K562 (cell line): Measurements from ENCODE around the gene GAA. TPM values are rescaled to one million over a fixed set of nuclear protein-coding genes. Genes with fewer than 3 reads are reported as not detected.
A peak's percentile ranks its signal among the peaks of the same experiment; 100 is the strongest.

Experiments used
- ATAC-seq: fragments of 200-7000 bp; cut with Tn5 transposase; 3 replicates; pipeline ENCODE4 v1.9.1; 2020; ENCODE audit warnings: moderate library complexity
- BruUV-seq: library from RNA; stranded (reverse); fragments of 400-500 nt; replicated peaks from 2 replicates; lab custom pipeline; 2021; lab: Mats Ljungman, UMichigan
- CTCF ChIA-PET: fragments of 300-600 bp; formaldehyde crosslinking; extraction: SDS; loops from one replicate; lab custom pipeline; 2021; ENCODE audit warnings: low intra/inter-chr PET ratio; lab: Yijun Ruan, JAX
- POLR2A ChIA-PET: fragments of 300-600, 350-650 bp; sonication (Branson Sonifier 250); formaldehyde crosslinking; extraction: SDS; loops from one replicate; lab custom pipeline; 2021; ENCODE audit warnings: antibody characterized with exemption, inconsistent platforms; lab: Yijun Ruan, JAX
- DNase-seq, 4 experiments: peaks; one replicate each; pipeline versions ENCODE4 v3.0.0 to v3.0.0-alpha.2; 2011 to 2018; ENCODE audit warnings: low spot score in 3 of 4, mixed read lengths in 3 of 4; ENCODE audit errors: extremely low read depth in 1 of 4
- FAIRE-seq: peaks from 2 replicates; lab custom pipeline; 2011; peaks lifted over from hg19 to GRCh38; lab: Jason Lieb, UNC
- H2AFZ ChIP-seq: 2 replicates; pipeline ENCODE4 v1.6.0; 2011; ENCODE audit warnings: low read depth, low read length, control low read depth, inconsistent platforms
- H3K27ac ChIP-seq: fragments of 200-600 bp; 3 replicates; pipeline ENCODE4 v1.8.0; 2011; ENCODE audit warnings: low read depth, mild to moderate bottlenecking, control low read depth, inconsistent platforms, low read length, moderate library complexity, mixed read lengths; ENCODE audit errors: extremely low read depth
- H3K27me3 ChIP-seq, 2 experiments: fragments of 300-600 bp in 1 of 2; 2 replicates in 1 of 2; 3 replicates in 1 of 2; pipeline versions ENCODE4 v1.6.0 to v1.8.0; 2011; ENCODE audit warnings: inconsistent platforms in 2 of 2, low read length in 2 of 2, mild to moderate bottlenecking in 1 of 2, mixed read lengths in 1 of 2, moderate library complexity in 1 of 2; ENCODE audit not compliant: control insufficient read depth in 2 of 2, insufficient read depth in 2 of 2
- H3K36me3 ChIP-seq: fragments of 300-600 bp; 3 replicates; pipeline ENCODE4 v1.8.0; 2011; ENCODE audit warnings: mild to moderate bottlenecking, low read length, inconsistent platforms; ENCODE audit not compliant: control insufficient read depth, insufficient read depth
- H3K4me1 ChIP-seq, 2 experiments: fragments of 200-600 bp in 1 of 2; replicated peaks in 1 of 2; 2 replicates in 1 of 2; 3 replicates in 1 of 2; pipeline versions ENCODE4 v1.5.1 to v1.8.0; 2011; ENCODE audit warnings: inconsistent platforms in 2 of 2, low read length in 2 of 2, mild to moderate bottlenecking in 1 of 2, mixed read lengths in 1 of 2, moderate library complexity in 1 of 2; ENCODE audit not compliant: control insufficient read depth in 2 of 2, insufficient read depth in 2 of 2
- H3K4me2 ChIP-seq: 2 replicates; pipeline ENCODE4 v1.6.1; 2011; ENCODE audit warnings: low read length, control low read depth, inconsistent platforms, mixed read lengths; ENCODE audit not compliant: insufficient read depth
- H3K4me3 ChIP-seq: fragments of 200-600 bp; sonication (generic), shearing (Covaris generic); 2 replicates; pipeline ENCODE4 v1.5.1; 2016; ENCODE audit warnings: control low read depth, inconsistent platforms
- H3K79me2 ChIP-seq: fragments of 200-600 bp; 3 replicates; pipeline ENCODE4 v1.8.0; 2011; ENCODE audit warnings: low read length, inconsistent platforms; ENCODE audit not compliant: control insufficient read depth, insufficient read depth
- H3K9ac ChIP-seq, 2 experiments: 2 replicates each; pipeline versions ENCODE4 v1.6.0 to v1.6.1; 2011; ENCODE audit warnings: low read depth in 2 of 2, low read length in 2 of 2, control low read depth in 1 of 2, inconsistent platforms in 1 of 2, mild to moderate bottlenecking in 1 of 2, mixed read lengths in 1 of 2; ENCODE audit not compliant: insufficient read depth in 1 of 2
- H3K9me1 ChIP-seq: one replicate; pipeline ENCODE4 v1.6.0; 2011; ENCODE audit warnings: inconsistent platforms, mild to moderate bottlenecking, low read length, moderate library complexity; ENCODE audit not compliant: control insufficient read depth, insufficient read depth
- H3K9me3 ChIP-seq: replicated peaks from 2 replicates; pipeline ENCODE4 v1.5.1; 2011; ENCODE audit warnings: low read depth, low read length, inconsistent platforms; ENCODE audit not compliant: control insufficient read depth, insufficient read depth
- H4K20me1 ChIP-seq: replicated peaks from 2 replicates; pipeline ENCODE4 v1.6.1; 2011; ENCODE audit warnings: low read length, inconsistent platforms, mixed read lengths; ENCODE audit not compliant: control insufficient read depth, insufficient read depth
- CBX5 ChIP-seq: IDR thresholded peaks from 2 replicates; pipeline ENCODE4 v1.6.1; 2014; ENCODE audit warnings: low read depth, borderline replicate concordance
- ESRRA ChIP-seq: fragments of 450-650 bp; IDR thresholded peaks from 2 replicates; pipeline ENCODE4 v1.6.1; 2014; ENCODE audit warnings: low read depth, mild to moderate bottlenecking, moderate library complexity, borderline replicate concordance
- GTF2E2 ChIP-seq: fragments of 200-800 bp; sonication (Bioruptor generic); IDR thresholded peaks from 2 replicates; pipeline ENCODE4 v1.6.1; 2016; ENCODE audit warnings: missing genetic modification characterization, missing compliant biosample characterization
- RBFOX2 ChIP-seq: fragments of 200-400 bp; formaldehyde crosslinking; IDR thresholded peaks from 2 replicates; pipeline ENCODE4 v1.6.1; 2017; ENCODE audit warnings: low read depth, mild to moderate bottlenecking, low read length, moderate library complexity
- ZBTB8A ChIP-seq: fragments of 450-650 bp; IDR thresholded peaks from 2 replicates; pipeline ENCODE4 v1.6.1; 2018; ENCODE audit warnings: mild to moderate bottlenecking, moderate library complexity; ENCODE audit not compliant: partially characterized antibody
- ZNF354B ChIP-seq: fragments of 250-450 bp; sonication (Bioruptor Pico); IDR thresholded peaks from 2 replicates; pipeline ENCODE4 v1.4.0; 2020
- WGBS: fragments of 100-300 bp; shearing (Covaris generic); methylation state at CpG from one replicate; pipeline ENCODE4 v1.1.6; 2016; ENCODE audit warnings: low coverage, mixed read lengths; ENCODE audit not compliant: insufficient coverage; ENCODE audit errors: missing lambda C conversion rate; 5-methylcytosine and 5-hydroxymethylcytosine counted together
- in situ Hi-C: fragments of 300-500 bp; cut with MboI; formaldehyde crosslinking; loops from 4 replicates; pipeline ENCODE4 v1.15.0; 2018; ENCODE audit warnings: inconsistent platforms, mixed read lengths
- intact Hi-C: fragments of 100-400 bp; cut with micrococcal nuclease; formaldehyde crosslinking; loops from 2 replicates; pipeline ENCODE4 v1.14.2; 2022
- polyA plus RNA-seq, 8 experiments: library from polyadenylated mRNA; depleted of rRNA in 4 of 8; stranded (reverse) in 5 of 8; unstranded in 3 of 8; fragments of >200 nt; fragmentation: Nextera tagmentation in 2 of 8; fragmentation: Illumina TruSeq in 1 of 8; extraction: Ambion mirVana in 2 of 8; extraction: Trizol in 1 of 8; gene quantifications; 2 replicates each; pipeline versions ENCODE4 v1.2.1 to v1.2.3, GENCODE V29; 2011 to 2014; ENCODE audit warnings: inconsistent platforms in 1 of 8, missing spikeins in 1 of 8
- total RNA-seq, 7 experiments: library from RNA; depleted of rRNA in 6 of 7; stranded (reverse); fragments of >200 nt in 6 of 7; fragmentation: Illumina TruSeq in 2 of 7; extraction: Trizol in 2 of 7; gene quantifications; 2 replicates each; pipeline versions ENCODE4 v1.2.1 to v1.2.3, GENCODE V29; 2011 to 2021; ENCODE audit warnings: low replicate concordance in 1 of 7
- TF ChIP-seq, protein P1 (sequence below), 3 experiments: fragments of 200-800 bp in 1 of 3; fragments of 250-450 bp in 1 of 3; fragments of 450-650 bp in 1 of 3; sonication (Bioruptor Pico) in 1 of 3; sonication (Bioruptor generic) in 1 of 3; formaldehyde crosslinking in 1 of 3; IDR thresholded peaks; 2 replicates each; pipeline versions ENCODE4 v1.6.1 to v1.8.0; 2016 to 2022; ENCODE audit warnings: mild to moderate bottlenecking in 2 of 3, missing genetic modification characterization in 2 of 3, missing compliant biosample characterization in 1 of 3, moderate library complexity in 1 of 3

The GAA gene
- total and polyA plus RNA-seq, 9 of the 15 experiments (the other 6 are each of a cell fraction or from before 2014, with no cell fraction given) = 0.15 to 6.4 (median 1.7) TPM

DNA sequence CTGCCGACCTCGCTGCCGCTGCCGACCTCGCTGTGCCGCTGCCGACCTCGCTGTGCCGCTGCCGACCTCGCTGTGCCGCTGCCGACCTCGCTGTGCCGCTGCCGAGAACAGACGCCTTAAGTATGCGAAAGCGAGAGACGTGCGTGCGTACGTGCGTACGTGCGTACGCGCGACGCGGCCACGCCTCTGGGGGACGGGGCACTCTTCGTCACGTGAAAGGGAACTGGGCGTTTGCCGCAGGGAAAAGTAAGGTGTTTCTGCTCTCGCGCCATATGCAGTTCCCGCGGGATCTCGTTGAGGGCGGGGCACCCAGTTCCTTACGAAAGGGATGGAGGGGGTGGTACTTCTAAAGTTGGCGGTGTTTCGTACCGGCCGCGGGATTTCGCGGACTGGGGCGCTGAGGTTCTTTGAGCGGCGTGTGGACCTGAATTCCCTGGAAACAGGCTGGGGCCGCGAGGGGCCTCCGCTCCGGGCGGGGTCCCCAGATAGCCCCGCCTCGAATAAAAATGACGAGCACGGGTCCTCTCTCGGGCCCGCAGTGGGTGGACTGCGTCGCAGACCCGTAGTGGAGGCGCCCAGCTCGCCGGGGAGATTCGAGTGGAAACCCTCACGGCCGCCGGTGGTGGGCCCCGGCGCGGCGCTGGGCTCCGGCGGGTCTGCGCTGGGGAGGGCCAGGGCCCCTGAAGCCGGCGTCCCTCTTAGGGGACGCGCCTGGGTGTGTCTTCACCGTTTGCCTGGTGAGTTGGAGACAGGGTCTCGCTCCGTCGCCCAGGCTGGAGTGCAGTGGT lies 45.8 kb downstream of the GAA start, which contains the start of gene EIF4A3 (continued):
- TF ChIP-seq CBX5 (no peak), RBFOX2 (peak; percentile 100)

DNA sequence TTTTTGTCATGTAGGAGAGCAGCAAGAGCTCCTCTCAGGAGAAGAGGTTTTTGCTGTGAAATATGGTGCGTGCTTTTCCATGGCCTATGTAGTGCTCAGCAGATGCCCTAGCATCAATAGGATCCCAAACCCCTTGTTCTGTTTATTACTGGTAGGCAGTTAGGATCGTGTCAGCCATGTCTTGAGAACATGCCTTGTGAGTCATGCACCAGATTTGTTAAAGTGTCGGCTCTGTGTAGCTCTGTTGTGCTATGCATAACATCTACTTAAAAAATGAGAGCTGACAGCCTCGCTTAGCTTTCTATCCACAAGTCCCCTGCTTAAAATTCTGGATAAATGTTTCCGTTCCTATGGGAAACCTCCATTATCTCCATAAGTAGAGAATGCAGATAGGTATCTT lies 50.0 kb downstream of the GAA start:
- Histone ChIP-seq H3K9ac (no peak overlapping the region), H2AFZ (no peak overlapping the region), H3K4me3 (no peak overlapping the region), H3K27me3 (no peaks in the 10 kb centered on the region), H3K4me2 (no peak overlapping the region), H3K79me2 (peaks cover 16% of the 10 kb centered on the region), H3K4me1 (peaks cover 2 to 17% of the 10 kb centered on the region in 2 experiments; a peak in 4 of 5 replicates), H3K9me3 (peaks cover 3% of the 10 kb centered on the region; the same call in 1 of the 2 replicates), H4K20me1 (no peaks in the 10 kb centered on the region), H3K9me1 (no peaks in the 10 kb centered on the region), H3K36me3 (no peaks in the 10 kb centered on the region), H3K27ac (no peak overlapping the region)
- no TSS peak for BruUV-seq
- WGBS = 54% methylated on average over 5 of the region's 5 CpGs
- POLR2A ChIA-PET = no interaction called here
- TF ChIP-seq ESRRA = no peak
- no peak for TF ChIP-seq GTF2E2 (tag)
- no peak for TF ChIP-seq RBFOX2
- TF ChIP-seq ZBTB8A = no peak
- TF ChIP-seq, protein P1, sequence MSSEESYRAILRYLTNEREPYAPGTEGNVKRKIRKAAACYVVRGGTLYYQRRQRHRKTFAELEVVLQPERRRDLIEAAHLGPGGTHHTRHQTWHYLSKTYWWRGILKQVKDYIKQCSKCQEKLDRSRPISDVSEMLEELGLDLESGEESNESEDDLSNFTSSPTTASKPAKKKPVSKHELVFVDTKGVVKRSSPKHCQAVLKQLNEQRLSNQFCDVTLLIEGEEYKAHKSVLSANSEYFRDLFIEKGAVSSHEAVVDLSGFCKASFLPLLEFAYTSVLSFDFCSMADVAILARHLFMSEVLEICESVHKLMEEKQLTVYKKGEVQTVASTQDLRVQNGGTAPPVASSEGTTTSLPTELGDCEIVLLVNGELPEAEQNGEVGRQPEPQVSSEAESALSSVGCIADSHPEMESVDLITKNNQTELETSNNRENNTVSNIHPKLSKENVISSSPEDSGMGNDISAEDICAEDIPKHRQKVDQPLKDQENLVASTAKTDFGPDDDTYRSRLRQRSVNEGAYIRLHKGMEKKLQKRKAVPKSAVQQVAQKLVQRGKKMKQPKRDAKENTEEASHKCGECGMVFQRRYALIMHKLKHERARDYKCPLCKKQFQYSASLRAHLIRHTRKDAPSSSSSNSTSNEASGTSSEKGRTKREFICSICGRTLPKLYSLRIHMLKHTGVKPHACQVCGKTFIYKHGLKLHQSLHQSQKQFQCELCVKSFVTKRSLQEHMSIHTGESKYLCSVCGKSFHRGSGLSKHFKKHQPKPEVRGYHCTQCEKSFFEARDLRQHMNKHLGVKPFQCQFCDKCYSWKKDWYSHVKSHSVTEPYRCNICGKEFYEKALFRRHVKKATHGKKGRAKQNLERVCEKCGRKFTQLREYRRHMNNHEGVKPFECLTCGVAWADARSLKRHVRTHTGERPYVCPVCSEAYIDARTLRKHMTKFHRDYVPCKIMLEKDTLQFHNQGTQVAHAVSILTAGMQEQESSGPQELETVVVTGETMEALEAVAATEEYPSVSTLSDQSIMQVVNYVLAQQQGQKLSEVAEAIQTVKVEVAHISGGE (CRISPR knock-in tag; IDR thresholded peaks at IDR 0.05) = no peak
- no peak for TF ChIP-seq ZNF354B (CRISPR knock-in tag)
- ATAC-seq (no peak), FAIRE-seq (no peak), DNase-seq (no peak)
- CTCF ChIA-PET = no interaction called here
- in situ Hi-C loops (no loop called here), intact Hi-C loops (no loop called here)
